GM19452 (cell line): Measurements from ENCODE around the gene MARS1.

ENCODE experiments used
- ATAC-seq: cut with Tn5 transposase; IDR thresholded peaks from one replicate; pipeline ENCODE4 v1.9.1; 2021; ENCODE audit not compliant: unreplicated experiment

Gene MARS1

GRCh38 chr12:57470970-57471656 is 16.8 kb upstream of the MARS1 start:
- no peak for ATAC-seq

DNA sequence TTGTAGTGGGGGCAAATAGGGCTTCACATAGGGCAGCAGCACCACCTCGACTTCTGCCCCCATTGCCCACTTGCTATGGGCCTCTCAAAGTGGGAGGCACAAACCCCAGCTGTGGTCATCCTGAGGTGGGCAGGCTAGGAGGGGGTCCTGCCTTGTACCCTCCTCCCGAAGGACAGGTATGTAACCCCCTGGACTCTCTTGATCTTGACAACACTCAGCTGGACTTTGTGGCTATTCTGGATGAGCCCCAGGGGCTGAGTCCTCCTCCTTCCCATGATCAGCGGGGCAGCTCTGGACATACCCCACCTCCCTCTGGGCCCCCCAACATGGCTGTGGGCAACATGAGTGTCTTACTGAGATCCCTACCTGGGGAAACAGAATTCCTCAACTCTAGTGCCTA is 16.2 kb upstream of the MARS1 start:
- no peak for ATAC-seq

- ATAC-seq = no peak
These were observed 15.5 kb upstream of the MARS1 start for GRCh38 chr12:57472391-57472790.

DNA sequence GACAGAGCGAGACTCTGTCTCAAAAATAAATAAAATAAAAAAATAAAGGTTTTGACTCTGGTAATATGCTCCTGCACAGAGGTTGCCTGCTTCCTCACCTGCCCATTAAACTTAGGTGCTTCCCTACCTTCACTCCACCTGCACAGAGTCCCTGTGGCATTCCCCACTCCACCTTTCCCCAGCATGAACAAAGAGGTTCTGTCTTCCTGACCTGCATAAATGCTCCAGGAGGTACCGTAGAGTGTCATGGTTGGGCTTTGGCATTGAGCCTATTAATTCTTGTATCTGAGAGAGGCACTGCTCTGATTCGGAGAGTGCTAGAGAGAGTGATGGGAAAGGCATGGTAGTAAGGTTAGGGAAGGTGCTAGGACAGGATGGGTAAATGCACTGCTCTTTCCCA is 14.5 kb upstream of the MARS1 start:
- no peak for ATAC-seq

GRCh38 chr12:57473886-57474285 is 14.0 kb upstream of the MARS1 start:
- no peak for ATAC-seq

DNA sequence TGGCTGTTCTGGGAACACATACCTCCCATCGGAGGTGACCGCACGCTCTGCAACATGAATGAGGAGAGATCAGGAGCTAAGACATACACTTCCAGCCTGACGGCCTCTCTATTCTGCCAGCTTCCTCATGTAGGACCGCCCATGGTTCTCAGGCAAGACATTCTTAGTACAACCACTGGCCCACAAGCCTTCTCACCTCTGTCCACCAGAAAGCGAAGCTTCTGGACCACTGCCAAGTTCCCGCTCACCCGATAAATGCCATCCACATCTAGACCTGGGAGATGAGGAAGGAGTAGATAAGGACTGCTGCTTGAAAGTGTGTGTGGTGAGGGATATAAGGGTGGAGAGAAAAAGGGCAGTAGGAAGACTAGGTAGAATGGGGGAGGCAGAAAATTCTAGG is 13.4 kb upstream of the MARS1 start:
- ATAC-seq = no peak

GRCh38 chr12:57474862-57475261 is 13.0 kb upstream of the MARS1 start:
- ATAC-seq = no peak

DNA sequence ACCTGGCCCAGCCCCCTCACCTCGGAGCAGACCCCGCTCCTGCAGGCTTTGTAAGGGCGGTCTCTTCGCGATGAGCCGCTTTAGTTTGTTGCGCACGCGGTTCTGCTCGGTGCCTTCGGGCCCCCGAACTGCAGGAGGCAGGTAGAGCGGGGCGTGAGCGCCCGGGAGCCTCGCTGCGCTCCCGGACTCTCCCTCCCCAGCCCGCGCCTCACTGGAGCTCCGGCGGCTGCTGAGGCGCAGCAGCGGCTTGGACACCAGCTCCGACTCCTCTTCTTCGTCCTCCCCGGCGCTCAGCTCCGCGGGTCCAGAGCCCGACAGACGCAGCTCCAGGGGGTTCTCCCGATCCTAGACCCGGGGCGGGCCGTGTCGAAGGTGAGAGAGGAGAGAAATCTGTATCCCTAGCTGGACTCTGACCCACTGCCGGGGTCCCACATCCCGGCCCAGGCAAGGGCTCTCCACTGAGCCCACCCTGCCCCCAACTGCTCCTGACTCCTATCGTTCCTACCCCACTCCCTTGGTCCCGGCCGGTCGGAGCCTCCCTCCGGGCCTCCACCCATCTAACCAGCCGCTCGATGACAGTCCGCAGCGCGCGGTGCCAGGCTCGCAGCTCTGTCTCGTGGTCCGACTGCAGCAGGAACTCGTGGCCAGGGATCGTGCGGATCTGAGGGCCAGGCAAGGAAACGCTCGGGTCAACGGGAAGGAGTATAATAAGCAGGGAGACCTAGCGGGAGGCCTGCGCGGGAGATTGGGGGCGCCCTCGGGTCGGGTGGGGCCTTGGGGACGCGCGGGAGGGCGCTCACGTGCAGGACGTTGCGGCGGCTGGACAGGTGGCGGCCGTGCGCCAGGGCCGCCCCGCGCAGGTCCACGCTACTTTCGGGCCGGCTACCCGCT is 12.4 kb upstream of the MARS1 start:
- no peak for ATAC-seq

DNA sequence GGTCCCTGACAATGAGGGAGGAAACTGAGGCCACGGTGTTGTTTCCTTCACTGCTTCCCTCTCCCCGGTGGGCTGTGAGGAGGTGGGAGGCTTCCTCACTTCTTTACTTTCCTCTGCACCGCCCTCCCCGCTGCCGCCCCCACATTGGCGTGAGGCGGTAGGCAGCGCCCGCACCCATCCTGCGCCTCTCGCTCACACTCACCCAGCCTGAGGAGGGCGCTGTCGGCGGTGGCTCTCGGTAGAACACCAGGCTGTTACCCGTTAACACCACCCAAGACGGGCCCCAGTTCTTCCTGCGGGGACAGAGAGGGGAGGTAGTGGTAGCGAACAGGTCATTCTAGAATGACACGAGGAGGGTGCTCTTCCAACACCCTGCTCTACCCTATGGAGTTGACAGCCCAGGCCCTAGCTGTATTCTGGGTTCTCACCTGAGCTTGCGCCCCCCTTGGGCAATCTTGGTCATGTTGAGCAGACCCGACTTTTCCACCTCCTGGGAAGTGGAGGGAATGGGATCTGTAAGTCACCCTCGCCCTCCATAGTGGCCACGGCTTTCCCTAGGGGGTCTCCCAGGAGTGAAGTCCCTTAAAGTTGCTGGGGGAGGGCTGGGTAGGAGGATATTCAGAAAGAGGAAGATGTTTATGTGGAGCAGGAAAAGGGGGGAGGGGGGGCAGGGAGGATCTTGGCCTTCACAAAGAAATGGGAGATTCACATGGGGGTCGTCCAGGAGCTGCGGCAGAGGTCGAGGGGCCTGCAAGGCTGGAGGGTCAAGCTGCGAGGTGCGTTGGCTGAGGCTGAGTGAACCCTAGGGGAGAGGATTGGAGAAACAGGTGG is 11.5 kb upstream of the MARS1 start:
- ATAC-seq = peak; percentile 41

DNA sequence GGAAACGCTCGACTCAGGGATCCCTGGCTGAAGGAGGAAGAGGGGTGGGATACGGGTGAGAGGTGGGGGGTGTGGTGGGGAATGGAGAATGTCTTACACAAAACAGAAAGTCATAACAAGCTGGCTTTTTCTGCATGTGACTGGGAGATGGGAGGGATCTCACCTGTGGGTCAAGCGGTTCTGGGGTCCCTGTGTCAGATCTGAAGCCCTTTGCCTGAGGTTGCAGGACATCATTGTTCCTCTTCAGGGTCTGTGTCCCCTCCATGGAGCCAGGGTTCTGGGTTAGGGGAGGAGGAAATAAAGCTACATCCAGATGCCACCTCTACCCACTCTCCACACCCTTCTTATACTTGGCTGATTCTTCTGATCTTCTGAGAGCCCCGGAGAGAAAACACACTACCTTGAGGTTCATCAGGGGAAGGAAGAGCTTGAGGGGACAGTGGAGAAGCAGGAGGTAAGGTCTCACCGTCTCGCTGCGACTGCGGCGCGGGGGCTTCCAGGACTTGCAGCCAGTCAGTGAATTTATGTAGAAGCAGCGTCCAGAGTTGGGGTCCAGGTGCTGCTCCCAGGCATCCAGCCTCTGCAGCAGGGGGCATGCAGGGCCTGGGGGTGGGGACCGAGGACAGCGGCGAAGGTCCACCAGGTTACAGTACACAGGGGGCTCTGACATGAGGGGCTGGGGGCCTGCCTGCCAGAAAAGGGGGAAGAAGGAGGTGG is 10.7 kb upstream of the MARS1 start:
- no peak for ATAC-seq

- peak; percentile 38 for ATAC-seq
These were observed 9.9 kb upstream of the MARS1 start for GRCh38 chr12:57477710-57478681.

GRCh38 chr12:57479043-57479375 is 8.9 kb upstream of the MARS1 start:
- no peak for ATAC-seq

GRCh38 chr12:57479376-57480115 is 8.3 kb upstream of the MARS1 start, which contains the start of gene ARHGAP9:
Gene ARHGAP9 (minus strand): TSS chr12:57479866. CDS start chr12:57479406, 460 bp downstream.
- ATAC-seq = peak; percentile 45

DNA sequence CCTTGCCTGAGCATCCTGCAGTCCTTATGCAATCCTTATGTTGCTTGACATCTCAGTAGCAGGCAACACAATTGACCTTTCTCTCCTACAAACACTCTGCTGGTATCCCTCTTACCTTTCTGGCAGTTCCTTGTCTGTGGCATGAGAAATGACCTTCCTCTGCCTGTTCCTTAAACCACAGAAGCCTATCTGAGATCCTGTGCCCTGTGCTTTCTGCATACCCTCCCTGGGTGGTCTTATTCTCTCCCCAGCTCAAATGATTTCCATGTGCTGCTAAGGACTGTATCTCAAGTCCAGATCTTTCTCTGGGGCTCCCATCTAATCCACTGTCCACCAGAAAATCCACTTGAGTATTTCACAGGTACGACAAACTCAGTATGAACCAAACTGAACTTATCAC is 6.2 kb upstream of the MARS1 start:
- no peak for ATAC-seq

DNA sequence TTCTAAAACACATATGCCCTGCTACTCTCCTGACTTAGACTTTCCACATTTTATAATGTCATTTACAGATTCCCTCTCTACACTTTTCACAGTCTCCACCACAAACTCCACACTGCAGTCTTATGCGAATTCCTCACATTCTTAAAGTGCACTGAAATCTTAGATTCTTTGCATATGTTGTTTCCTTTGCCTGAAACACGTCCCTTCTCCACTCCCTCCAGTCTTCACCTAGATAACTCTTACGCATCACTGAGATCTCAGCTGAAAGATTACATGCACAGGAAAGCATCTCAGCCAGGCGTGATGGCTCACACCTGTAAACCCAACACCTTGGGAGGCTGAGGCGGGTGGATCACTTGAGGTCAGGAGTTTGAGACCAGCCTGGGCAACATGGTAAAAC is 4.4 kb upstream of the MARS1 start:
- no peak for ATAC-seq

DNA sequence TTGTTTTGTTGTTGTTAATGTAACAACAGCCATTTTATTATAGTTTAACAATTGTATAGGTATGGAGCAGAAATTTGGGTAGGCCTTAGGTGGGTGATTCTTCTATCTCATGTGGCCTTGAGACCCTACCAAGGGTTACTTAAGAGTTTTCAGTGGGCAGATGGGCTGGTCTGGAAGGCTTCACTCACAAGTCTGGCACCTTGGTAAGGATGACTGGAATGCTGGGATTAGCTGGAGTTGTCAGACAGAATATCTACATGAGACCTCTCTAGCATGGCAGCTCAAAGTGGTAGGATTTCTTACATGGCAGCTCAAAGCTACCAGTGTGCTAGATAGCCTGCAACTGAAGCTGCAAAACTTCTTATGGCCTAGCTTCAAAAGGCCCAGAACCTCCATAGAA is 2.2 kb upstream of the MARS1 start:
- no peak for ATAC-seq

GRCh38 chr12:57487055-57487596 is 742 bp upstream of the MARS1 start:
- ATAC-seq = no peak

DNA sequence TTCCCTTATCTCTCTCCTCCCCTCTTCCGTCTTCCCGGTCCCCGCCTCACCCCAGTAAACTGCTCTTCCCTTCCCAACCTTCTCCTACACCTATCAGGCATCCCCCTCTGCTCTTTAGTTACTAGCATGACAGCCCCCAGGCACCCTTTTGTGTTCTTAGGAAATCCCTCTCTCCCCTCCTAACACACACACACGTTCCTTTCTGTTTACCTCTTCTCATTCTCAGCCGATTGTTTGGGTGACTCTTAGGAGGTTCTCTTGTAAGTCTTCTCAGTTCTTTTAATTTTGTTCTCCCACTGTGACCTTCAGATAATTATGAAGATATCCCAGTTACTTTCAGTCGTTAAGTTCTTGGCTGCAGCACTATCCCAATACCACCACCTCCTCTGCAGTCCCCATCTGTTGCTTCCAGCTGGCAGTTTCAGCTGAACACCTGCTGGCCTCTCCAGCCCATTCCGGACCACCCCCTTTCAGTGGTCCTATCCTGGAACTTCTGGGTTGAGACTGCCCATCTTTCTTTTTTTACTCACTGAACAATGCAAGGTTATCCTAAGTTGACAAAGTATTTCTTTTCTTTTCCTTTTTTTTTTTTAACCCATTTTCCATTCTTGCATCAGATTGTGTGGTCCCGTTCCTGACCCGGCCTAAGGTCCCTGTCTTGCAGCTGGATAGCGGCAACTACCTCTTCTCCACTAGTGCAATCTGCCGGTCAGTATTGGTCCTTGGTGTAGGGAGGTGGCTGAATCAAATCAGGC is 711 bp downstream of the MARS1 start:
- no peak for ATAC-seq
